A673 (cell line): ENCODE data around the gene TACC2.

Experiments used
- EZH2 ChIP-seq: fragments of 200-600 bp; sonication (generic); IDR thresholded peaks from 2 replicates; pipeline ENCODE4 v1.6.1; 2017; ENCODE audit warnings: borderline replicate concordance, low read depth, mild to moderate bottlenecking, mixed read lengths, antibody characterized with exemption, low read length; ENCODE audit not compliant: poor library complexity, severe bottlenecking
- TF ChIP-seq, protein P1 (sequence below): fragments of 300-800, 200-600 bp; sonication (generic); conservative IDR thresholded peaks from 2 replicates; pipeline ENCODE4 v1.5.1; 2017; ENCODE audit warnings: low read depth, mild to moderate bottlenecking, antibody characterized with exemption, low read length, moderate library complexity, mixed read lengths

DNA sequence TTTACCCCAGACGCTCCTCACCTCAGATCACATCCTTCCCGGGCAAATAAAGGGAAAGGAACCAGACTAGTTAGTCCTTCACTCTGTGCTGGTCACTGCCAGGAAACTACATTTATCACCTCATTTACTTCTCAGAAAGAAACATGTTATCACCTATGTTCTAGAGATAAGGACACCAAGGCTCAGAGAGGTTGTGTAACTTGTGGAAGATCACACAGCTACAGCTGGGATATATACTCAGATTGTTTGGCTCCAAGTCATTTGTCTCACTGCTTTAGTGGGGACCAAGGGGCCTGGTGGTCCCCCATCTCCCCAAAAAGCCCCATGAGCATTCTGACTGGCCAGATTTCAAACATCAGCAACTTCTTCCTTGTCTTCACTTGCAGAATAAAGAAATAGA lies 264.6 kb downstream of the TACC2 start:
- TF ChIP-seq, protein P1, sequence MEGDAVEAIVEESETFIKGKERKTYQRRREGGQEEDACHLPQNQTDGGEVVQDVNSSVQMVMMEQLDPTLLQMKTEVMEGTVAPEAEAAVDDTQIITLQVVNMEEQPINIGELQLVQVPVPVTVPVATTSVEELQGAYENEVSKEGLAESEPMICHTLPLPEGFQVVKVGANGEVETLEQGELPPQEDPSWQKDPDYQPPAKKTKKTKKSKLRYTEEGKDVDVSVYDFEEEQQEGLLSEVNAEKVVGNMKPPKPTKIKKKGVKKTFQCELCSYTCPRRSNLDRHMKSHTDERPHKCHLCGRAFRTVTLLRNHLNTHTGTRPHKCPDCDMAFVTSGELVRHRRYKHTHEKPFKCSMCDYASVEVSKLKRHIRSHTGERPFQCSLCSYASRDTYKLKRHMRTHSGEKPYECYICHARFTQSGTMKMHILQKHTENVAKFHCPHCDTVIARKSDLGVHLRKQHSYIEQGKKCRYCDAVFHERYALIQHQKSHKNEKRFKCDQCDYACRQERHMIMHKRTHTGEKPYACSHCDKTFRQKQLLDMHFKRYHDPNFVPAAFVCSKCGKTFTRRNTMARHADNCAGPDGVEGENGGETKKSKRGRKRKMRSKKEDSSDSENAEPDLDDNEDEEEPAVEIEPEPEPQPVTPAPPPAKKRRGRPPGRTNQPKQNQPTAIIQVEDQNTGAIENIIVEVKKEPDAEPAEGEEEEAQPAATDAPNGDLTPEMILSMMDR: no peak
- no peak for TF ChIP-seq EZH2
